Fibroblast of lung (primary cell): ENCODE results near the gene GPX8.

ENCODE experiments used
- EZH2 ChIP-seq: IDR thresholded peaks from 2 replicates; pipeline ENCODE4 v1.5.1; 2012; ENCODE audit warnings: low read length, control low read depth, mild to moderate bottlenecking; ENCODE audit errors: missing control alignments
- TF ChIP-seq, protein P1 (sequence below), 2 donors: IDR thresholded peaks in 1 of 2; conservative IDR thresholded peaks in 1 of 2; 1 replicate in 1 of 2; 2 replicates in 1 of 2; pipeline ENCODE4 v1.5.1; 2011 to 2012; ENCODE audit warnings: low read length in 2 of 2, control low read depth in 1 of 2, inconsistent platforms in 1 of 2, low read depth in 1 of 2, mild to moderate bottlenecking in 1 of 2

DNA sequence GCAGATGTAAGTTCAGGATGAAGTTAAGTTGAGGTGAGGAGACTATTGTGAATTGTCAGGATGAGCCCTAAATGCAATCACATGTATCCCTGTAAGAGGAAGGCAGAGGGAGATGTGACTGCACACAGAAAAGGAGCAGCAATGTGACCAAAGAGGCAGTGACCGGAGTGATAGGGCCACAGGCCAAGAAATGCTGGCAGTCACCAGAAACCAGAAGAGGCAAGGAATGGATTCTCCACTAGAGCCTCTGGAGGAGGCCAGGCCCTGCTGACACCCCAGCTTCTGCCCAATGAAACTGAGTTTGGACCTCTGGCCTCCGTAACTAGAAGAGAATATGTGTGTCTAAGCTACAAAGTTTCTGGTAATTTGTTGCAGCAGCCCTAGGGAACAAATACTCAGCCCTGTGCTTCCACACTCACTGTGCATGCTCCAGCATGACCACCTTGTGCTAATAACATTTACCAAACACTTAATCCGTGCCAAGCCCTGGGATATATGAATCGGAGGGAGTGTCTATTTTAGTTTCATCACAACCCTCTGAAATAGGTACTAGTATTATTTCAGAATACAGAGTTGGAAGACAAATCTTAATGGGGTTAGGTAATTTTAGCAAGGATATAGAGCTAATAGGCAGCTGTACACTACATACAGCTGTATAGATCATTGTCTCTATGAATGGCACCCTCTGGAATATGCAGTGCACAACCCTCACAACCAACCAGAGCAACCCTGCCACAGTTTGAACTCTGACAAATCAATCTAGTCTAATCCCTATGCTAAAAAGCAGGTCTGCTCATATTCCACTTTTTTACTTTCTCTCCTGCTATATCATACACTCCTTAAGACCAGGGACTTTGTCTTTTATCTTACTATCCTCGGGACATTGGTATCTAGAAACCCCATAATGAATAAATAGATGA, 7.8 kb upstream of the GPX8 start:
- no peak for TF ChIP-seq EZH2
- TF ChIP-seq, protein P1, sequence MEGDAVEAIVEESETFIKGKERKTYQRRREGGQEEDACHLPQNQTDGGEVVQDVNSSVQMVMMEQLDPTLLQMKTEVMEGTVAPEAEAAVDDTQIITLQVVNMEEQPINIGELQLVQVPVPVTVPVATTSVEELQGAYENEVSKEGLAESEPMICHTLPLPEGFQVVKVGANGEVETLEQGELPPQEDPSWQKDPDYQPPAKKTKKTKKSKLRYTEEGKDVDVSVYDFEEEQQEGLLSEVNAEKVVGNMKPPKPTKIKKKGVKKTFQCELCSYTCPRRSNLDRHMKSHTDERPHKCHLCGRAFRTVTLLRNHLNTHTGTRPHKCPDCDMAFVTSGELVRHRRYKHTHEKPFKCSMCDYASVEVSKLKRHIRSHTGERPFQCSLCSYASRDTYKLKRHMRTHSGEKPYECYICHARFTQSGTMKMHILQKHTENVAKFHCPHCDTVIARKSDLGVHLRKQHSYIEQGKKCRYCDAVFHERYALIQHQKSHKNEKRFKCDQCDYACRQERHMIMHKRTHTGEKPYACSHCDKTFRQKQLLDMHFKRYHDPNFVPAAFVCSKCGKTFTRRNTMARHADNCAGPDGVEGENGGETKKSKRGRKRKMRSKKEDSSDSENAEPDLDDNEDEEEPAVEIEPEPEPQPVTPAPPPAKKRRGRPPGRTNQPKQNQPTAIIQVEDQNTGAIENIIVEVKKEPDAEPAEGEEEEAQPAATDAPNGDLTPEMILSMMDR (conservative IDR thresholded peaks at IDR 0.05 in 1 of 2, IDR thresholded peaks at IDR 0.05 in 1 of 2; ENCODE audit: low read depth in 1 of 2, low read length in 2 of 2) = no peak
